NCI-H2196 (cell line): ENCODE measurements around the gene ZNF556.

Source experiments
- DNase-seq: peaks from one replicate; lab custom pipeline; 2025; ENCODE audit not compliant: unreplicated experiment; lab: John Stamatoyannopoulos, UW

Gene ZNF556

DNA sequence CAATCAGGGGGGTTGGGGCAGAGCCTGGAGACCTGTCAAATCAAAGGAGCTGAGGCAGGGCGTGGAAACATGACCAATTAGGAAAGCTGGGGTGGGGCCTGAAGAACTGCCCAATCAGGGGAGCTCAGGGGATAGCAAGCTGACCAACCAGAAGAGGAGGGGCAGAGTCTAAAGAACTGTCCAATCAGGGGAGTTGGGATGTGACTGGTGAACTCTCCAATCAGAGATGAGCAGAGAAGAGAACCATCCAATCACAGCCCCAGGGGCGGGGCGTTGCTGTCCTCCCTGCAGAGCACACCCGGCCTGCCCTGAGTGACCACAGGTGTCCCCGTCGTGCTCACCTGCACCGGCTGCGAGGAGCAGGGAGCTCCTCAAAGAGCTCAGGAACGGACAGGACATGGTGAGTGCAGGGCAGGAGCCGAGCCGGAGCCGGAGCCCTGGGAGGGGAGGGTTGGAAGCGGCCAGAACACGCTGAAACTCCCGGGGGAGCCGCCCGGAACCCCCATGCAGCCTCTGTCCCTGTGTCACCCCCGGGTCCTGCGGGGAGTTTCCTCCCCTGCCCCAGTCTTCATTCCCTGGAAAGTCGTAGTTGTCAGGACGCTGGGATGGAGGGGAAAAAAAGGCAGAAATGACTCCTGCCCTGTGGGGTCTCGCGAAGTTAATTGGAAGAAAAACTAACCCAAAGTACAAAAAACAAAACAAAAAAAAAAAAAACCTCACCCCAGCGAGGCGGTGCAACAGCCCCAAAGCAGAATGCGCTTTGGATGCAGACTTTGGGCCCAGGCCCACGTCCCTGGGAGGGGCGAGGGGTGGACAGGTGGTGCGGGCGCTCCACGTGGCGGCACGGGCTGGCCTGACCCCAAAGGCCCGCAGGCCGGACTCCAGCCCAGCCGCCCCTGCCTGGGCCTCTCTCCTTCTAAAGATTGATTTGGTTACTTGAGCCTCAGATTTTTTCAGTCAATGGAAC, at the start of gene ZNF556:
ZNF556 (plus strand) TSS at position 311 of the 967 bp plus-strand sequence; CDS start at position 398, 87 bp downstream.
- DNase-seq, result peak; percentile 92

DNA sequence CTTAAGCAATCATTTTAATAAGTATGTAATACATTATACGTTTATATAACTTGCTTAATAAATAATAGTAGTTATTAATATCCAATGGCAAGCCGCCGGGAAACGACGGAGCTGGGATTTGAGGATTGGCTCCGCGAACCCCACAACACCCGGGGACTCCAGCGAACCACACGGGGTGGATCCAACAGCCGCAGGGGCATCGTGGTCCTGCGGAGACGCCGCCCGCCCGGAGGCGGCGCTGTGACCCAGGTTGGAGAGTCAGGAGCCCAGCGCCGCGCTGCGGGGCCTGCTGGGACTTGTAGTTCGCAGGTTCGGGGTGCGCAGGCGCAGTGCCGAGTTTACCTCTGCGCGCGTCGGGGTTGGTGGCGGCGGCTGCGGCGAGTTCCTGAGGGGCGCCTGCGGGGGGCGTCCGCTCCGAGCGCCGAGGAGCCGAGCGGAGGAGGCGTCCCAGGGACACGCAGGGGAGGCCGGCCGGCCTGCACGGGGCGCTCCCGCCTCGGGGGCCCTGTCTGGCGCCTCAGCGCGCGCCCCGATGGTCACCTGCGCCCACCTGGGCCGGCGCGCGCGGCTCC, 47.5 kb upstream of the ZNF556 start, which contains the start of gene ZNF554:
ZNF554 (plus strand) TSS at position 329 of the 572 bp plus-strand sequence; CDS start at position 533, 204 bp downstream.
- peak; percentile 96 for DNase-seq

GRCh38 chr19:2820112-2820702, 46.9 kb upstream of the ZNF556 start:
- DNase-seq, result no peak

- no peak for DNase-seq
Observed at GRCh38 chr19:2822846-2823245, 44.3 kb upstream of the ZNF556 start.

DNA sequence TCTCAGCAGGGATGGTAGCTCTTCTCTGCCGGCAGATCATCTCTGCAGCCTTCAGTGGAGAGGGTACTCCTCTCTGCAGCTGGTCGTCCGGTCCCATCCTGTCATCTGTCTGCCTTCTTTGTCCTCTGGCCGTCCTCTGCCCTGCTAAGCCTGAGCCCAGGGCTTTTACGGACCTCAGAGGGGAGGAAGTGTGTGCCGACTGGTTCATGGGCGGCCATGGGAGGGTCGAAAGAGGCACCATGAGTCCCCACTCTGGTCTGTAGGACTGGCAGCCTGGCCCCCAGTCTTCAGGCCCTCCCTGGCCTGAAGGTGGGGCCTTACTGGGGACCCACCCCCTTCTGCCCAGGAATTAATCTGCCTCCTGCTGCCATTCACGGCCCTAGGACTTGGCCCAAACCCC, 43.5 kb upstream of the ZNF556 start:
- no peak for DNase-seq

- DNase-seq, result no peak
Observed at GRCh38 chr19:2824129-2824528, 43.0 kb upstream of the ZNF556 start.

GRCh38 chr19:2827022-2827421, 40.1 kb upstream of the ZNF556 start:
- no peak for DNase-seq

DNA sequence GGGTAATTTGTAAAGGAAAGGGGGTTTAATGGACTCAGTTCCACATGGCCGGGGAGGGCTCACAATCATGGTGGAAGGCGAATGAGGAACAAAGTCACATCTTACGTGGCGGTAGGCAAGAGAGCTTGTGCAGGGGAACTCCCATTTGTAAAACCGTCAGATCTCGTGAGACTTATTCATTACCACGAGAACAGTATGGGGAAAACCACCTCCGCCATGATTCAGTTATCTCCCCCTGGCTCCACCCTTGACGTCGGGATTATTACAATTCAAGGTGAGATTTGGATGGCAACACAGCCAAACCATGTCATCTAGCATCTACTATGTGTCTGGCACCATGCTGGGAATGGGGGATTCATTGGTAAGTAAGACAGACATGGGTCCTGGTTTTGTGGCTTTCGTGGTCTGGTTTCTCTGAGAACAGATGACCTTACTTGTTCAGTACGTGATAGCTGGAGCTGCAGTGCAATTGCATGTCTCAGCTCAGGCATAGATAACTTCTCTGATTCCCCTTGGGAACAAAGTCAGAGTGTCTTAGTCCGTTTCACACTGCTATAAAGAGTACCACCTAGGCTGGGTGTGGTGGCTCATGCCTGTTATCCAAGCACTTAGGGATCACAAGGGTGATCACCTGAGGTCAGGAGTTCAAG, 39.2 kb upstream of the ZNF556 start:
- DNase-seq, result no peak

- no peak for DNase-seq
Observed at GRCh38 chr19:2834294-2834871, 32.8 kb upstream of the ZNF556 start.

DNA sequence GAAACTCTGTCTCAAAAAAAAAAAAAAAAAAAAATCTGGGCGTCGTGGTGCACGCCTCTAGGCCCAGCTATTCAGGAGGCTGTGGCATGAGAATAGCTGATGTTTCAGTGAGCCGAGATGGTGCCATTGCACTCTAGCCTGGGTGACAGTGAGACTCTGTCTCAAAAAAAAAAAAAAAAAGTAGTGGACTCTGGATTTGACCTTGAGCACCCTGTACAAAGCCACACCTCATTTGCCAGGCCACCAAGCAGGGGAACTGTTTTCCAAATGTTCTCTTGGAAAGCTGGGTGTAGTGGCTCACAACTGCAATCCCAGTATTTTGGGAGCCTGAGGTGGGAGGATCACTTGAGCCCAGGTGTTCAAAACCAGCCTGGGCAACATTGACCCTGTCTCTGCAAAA, 29.7 kb upstream of the ZNF556 start:
- DNase-seq, result no peak

DNA sequence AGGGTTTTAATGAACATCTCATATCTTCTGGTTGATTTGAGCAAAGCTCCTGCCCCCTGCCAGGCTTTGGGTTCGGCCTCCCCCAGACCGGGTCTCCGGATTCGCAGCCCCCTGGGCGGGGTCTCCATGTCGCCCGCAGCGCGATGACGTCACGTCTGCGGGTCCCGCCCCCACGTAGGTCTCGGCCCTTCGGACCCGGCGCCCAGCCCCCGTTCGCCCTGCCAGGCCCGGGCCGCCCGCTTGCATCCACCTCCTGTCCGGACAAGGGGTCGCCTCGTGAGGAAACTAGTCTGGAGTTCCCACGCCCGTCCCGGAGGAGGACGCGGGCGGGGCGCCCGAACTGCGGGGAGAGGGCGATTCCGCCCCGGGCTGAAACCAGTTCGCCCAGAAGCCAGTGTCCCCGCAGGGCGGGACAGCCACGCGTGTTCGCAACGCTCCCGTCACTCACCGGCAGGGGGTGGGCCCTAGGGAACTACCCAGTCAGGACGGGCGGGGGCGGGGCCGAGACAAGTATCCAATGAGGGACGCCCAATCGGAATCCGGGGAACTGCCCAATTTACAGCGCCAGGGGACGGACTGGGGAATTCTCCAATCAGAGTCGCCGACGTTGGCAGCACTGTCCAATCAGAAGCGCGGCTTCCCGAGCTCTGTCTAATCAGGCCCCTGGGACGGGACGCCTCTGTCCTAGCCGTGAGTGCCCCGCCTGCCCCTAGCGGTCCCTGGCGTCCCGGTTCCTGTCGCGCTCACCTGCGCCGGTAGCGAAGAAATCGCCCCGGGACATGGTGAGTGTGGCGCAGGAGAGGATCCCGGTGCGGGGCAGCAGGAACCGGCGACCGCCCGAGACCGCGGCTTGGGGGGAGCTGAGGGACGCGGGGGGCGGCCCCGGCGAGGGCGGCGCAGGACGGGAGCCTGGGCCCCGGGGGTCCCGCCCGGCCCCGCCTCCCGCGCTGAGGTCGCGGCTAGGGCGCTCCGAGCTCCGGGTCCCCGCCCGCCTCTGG, 26.0 kb upstream of the ZNF556 start, which contains the start of gene ZNF555:
ZNF555 (plus strand) TSS at position 682 of the 998 bp plus-strand sequence; CDS start at position 780, 98 bp downstream.
- peak; percentile 97 for DNase-seq

GRCh38 chr19:2841855-2842574, 25.1 kb upstream of the ZNF556 start:
- no peak for DNase-seq

DNA sequence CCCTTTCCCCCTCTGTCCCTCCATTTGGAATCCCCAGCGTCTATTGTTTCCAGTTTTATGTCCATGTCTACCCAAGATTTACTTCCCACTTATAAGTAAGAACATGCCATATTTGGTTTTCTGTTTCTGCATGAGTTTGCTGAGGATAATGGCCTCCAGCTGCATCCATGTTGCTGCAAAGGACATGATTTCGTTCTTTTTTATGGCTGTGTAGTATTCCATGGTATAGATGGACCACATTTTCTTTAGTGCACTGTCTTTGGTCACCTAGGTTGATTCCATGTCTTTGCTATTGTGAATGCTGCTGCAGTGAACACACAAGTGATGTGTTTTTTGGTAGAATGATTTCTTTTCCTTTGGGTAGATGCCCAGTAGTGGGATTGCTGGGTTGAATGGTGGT, 22.0 kb upstream of the ZNF556 start:
- no peak for DNase-seq

- DNase-seq, result no peak
Observed at GRCh38 chr19:2846180-2846894, 20.8 kb upstream of the ZNF556 start.

GRCh38 chr19:2847507-2847906, 19.6 kb upstream of the ZNF556 start:
- no peak for DNase-seq

GRCh38 chr19:2848616-2849015, 18.5 kb upstream of the ZNF556 start:
- DNase-seq, result no peak

DNA sequence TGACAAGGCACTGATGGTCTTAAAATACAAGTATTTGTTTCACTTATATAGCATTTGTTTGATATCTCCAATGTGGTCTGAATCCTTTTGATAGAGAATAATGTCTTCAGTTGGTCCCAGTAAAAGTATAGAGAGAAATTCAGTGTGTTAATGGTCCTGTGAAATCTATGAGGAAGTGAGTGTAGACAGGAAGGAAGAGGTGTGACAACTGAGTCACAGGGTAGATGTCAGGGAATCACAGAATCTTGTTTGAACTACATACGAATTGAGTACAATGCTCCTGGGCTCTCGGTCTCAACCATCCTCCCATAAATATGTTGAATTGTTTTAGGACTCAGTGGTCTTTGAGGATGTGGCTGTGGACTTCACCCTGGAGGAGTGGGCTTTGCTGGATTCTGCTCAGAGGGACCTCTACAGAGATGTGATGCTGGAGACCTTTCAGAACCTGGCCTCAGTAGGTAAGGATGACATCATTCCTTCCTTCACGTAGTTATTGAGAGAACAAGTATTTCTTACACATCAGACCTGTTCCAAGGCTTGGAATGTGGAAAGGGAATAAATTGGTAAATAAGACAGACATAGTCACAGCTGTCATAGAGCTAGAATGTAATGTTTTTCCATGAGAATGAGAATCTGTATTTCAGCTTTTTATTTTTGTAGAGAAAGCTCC, 16.7 kb upstream of the ZNF556 start:
- no peak for DNase-seq

GRCh38 chr19:2852598-2852997, 14.5 kb upstream of the ZNF556 start:
- DNase-seq, result no peak
